Cerebellar nuclear complex (tissue), 1 donor: ENCODE data around the gene SPAG9.
"Not testable (repeated sequence)": the region's sequence is repeated elsewhere in the genome, so short reads cannot be mapped to it uniquely, and the experiment has no call there.

Experiments used
- DNase-seq, 2 experiments: peaks; one replicate each; lab custom pipeline; 2025; lab: John Stamatoyannopoulos, UW

The SPAG9 gene

DNA sequence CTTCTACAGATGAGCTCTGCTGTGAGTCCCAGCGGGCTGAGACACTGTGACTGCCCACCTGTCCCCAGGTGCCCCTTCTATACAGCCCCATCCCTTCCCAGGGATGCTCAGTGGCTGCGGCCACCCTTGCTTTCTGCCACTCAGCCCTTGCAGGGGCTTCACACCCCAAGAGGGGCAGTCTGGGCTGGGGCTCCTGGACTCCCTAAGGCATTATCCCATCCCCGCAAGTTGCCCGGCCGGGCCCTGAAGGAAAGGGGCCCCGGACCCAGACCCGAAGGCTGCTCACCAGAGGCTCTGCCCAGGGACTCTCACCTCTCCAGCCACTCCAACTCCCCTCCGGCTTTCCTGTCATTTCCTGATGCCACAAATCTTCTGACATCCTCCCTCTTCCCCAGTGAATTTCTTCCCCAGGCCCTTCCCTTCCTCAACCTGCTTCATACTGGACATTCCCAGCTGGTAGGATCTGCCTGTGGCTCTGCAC, 166.0 kb downstream of the SPAG9 start:
- no peak for DNase-seq

DNA sequence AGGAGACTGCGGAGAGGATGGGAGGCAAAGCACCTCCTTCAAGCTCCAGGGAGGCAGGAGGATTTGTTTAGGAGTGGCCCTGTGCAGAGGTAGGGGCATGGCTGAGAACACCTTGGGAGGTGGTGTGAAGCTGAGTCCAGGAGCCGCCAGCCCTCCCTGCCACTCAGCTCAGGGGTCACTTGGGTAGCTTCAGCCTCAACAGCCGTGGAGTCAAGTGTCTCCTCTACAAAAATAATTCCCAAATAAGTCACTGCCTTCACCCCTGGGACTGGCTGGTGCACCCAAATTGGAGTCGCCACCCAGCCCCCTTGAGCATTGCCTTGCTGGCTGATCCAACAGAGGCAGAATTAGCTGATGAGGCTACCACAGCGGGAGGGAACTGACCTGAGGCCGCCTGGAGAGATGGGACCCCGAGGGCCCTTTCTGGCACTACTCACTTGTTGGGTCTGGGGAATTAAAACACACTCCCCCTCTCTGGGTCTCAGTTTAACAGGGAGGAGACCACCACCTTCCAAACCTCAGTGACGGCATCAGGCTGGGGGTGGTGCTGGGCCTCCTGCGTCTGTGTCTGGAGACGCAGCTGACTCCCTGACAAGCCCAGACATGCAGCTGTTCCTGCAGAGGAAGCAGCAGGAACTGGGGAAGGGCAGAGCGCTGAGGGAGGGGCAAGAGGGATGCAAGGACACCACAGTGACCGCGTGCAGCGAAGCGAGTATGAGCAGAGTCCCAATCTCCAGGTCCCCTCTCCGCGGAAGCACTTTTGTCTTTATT, 166.7 kb downstream of the SPAG9 start:
- no peak for DNase-seq

DNA sequence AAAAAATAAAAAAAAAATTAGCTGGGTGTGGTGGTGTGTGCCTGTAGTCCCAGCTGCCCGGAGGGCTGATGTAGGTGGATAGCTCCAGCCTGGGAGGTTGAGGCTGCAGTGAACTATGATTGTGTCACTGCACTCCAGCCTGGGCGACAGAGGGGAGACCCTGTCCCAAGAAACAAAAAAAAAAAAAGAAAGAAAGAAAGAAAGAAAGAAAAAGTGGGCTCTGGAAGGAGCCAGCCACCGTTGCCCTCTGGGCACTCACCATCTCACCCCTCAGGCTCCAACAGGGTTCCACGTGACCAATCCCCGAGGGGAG, 167.2 kb downstream of the SPAG9 start:
- no peak for DNase-seq

- DNase-seq = no peak
Measured at GRCh38 chr17:50952889-50953288, 167.8 kb downstream of the SPAG9 start.

- DNase-seq = no peak
Measured at GRCh38 chr17:50952013-50952412, 168.7 kb downstream of the SPAG9 start.

DNA sequence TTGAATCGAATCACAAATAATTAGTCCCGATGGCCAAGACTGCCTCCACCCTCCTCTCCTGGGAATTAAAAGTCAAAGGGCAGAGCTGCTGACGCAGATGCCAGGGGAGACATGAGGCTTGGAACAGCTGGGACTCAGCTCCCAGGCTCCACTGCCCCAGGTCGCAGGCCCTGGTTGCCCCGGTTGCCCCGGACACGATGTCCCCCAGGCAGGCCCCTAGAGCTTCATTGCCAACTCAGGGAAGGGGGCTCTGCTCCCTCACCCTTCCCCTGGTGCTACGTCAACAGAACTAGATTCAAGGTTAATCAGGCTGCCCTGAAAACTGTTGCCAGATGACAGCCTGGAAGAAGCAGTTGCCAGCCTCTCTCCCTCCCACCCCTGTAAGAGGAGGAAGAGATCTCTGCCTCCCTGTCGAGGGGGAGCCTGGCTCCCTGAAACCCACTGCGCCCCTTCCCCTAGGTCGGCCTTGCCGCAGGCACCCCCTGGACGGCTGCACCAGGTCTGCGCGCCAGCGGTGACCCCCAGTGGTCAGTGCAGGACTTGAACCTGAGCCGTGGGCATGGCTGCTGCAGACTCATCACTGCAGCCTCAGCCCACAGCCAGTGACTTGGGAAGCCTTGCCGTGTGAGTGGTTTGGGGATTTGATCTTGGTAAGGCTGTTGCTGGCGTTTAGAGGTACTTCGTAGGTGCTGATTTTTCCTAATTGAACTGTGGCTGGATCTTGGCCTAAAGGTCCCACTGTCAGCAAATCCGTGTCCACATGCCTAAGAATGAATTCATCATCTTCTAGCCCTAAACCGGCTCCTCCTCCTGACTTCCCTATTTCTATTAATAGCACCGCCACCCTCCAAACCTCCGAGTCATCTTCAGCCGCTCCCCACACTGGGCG, 170.4 kb downstream of the SPAG9 start:
- peak in 1 of 2 experiments; percentile 29 for DNase-seq

- DNase-seq = no peak
Measured at GRCh38 chr17:50949128-50949988, 171.3 kb downstream of the SPAG9 start.

DNA sequence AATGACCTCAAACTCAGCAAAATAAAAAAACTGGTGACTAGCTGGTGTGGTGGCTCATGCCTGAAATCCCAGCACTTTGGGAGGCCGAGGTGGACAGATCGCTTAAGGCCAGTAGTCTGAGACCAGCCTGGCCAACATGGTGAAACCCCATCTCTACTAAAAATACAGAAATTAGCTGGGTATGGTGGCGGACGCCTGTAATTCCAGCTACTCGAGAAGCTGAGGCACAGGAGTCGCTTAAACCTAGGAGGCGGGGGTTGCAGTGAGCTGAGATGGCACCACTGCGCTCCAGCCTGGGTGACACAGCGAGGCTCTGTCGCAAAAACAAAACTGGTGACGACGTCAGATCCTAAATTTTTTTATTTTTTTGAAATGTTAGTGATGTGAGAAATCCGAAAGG, 172.0 kb downstream of the SPAG9 start:
- no peak for DNase-seq

DNA sequence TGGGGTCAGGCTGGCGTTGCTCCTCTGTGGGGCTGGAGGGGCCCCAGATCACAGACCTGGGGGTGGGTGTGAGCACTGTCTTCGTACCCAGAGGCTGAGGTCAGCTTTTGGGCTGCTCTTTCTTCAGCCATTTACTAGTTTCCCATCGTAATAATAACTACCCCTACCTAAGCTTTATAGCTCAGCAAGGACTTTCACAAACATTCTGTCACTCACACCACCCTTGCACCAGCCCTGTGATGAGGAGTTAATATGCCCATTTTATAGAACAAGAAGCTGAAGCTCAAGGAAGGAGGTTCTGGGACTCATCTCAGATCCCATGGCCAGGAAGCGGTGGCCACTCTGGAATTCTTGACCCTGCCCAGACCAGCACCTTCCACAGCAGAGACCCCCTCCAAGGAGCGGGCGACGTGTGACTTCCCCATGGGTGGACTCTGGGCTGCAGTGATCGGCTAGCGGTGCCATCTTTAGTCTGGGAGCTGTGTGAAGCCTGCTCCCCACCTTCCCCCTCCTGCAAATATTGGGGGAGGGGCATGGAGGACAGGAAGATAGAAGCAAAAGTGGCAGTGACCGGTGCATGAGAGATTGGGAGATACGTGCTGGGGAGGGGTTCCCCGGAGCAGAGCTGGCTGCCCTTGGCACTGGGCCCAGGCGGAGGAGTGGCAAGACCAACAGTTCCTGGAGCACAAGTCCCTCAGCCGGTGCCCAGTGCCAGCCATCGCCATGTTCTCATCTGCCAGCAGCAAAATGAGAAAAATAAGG, 172.7 kb downstream of the SPAG9 start:
- no peak for DNase-seq

- DNase-seq = no peak
Measured at GRCh38 chr17:50946891-50947781, 173.5 kb downstream of the SPAG9 start.

- DNase-seq = no peak
Measured at GRCh38 chr17:50946223-50946890, 174.3 kb downstream of the SPAG9 start.

DNA sequence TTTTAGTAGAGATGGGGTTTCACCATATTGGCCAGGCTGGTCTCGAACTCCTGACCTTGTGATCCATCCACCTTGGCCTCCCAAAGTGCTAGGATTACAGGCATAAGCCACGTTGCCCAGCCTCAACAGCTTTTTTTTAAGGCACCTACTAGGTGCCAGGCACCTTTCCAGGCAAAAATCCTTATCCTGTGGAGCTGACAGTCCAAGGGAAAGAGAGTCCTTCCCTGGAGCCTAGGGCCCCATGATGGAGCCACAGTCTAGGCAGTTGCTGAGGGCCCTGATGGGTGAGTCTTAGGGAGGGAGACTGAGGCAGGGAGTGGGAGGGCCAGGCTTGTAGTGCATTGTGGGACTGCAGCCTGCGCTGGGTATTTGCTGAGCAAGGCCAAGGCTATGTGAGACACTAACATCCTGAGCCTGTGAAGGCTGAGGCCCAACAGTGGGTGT, 174.9 kb downstream of the SPAG9 start:
- DNase-seq = no peak

- no peak for DNase-seq
Measured at GRCh38 chr17:50944902-50945720, 175.6 kb downstream of the SPAG9 start.

DNA sequence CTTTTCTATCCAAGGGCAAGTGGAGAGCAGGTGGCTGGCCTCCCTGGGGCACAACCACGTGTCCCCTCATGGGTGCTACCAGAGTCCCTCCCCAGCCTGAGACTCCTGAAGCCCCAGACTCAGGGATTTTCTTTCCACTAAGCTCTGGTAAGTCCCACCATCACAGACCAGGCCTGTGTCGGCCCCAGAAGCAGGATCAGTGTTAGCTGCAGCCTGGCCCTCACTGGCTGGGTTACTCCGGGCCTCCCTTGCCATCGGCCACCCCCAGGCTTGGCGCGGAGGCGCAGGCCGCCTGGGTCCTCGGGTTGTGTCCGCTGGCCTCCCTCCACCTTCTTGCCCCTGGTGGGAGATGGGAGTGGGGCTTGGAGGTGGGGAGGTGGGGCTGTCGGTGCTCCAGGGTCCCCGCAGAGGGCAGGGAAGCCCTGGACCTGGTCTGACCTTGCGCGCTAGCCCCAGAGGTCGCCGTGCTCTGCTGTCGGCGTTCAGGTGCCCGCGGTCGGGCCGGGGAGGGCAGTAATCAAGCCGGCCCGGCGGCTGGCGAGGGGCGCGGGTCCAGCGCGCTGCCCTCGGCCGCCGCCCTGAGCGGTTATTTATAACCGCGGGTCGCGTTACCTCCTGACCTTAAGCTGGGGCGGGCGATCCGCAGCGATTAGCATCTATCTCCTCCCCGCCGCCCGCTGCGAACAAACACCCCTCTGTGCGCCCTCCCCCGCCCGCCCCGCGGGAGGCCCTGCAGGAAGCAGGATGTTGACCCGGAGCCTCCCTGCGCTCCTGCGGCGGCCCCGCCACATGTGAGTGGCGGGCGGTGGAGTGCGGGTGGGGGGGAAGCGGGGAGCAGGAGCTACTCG, 176.4 kb downstream of the SPAG9 start:
- no peak for DNase-seq

DNA sequence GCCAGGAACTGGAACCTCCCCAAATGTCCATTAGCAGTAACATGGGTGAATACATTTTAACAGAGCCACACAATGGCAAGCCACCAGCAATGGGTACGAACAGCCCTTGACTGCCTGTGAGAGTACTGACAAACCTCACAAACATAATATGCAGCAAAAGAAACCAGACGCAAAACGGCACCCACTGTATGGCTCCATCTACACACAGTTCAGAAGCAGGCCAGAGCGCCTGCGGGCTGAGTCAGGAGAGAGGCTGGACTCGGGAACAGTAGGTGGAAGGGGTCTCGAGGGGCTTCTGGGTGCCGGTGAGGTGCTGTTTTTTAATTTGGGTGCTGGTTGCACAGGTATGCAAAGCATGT, 177.1 kb downstream of the SPAG9 start:
- DNase-seq = no peak

- DNase-seq = not testable (repeated sequence)
Measured at GRCh38 chr17:50941676-50942048, 179.0 kb downstream of the SPAG9 start.

GRCh38 chr17:50939795-50940684, 180.6 kb downstream of the SPAG9 start:
- DNase-seq = no peak
